AG08396 (cell line): ENCODE data around the gene LHPP.
"Not testable (repeated sequence)": the region's sequence is repeated elsewhere in the genome, so short reads cannot be mapped to it uniquely, and the experiment has no call there.

Experiments used
- DNase-seq: peaks from one replicate; pipeline ENCODE4 v3.0.0; 2012; ENCODE audit warnings: low spot score, mixed read lengths

The LHPP gene, protein sequence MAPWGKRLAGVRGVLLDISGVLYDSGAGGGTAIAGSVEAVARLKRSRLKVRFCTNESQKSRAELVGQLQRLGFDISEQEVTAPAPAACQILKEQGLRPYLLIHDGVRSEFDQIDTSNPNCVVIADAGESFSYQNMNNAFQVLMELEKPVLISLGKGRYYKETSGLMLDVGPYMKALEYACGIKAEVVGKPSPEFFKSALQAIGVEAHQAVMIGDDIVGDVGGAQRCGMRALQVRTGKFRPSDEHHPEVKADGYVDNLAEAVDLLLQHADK

DNA sequence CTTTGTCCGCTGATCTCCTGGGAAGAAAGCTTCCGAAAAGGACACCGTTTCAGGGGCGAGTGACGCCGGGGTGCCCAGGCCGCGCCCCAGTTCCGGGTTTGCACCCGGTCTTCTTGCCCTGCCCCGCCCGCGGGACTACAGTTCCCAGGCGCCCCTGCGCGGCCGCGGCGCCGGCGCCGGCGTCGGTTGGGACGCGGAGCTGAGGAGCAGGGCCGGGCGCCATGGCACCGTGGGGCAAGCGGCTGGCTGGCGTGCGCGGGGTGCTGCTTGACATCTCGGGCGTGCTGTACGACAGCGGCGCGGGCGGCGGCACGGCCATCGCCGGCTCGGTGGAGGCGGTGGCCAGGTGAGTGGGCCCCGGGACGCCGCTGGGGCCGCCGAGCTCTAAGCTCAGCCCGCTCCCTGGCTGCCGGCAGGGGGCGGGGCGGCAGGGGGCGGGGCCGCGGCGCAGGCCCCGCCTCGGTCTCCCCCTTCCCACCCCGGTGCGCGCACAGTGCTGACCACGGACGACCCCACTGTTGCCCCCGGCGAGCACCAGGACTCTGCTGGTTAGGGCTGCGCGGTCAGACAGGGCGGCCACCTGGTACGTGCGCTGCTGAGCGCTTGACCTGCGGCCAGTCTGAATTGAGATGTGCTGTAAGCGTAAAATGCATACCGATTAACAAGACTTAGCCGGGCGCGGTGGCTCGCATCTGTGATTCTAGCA, at the start of gene LHPP:
TSS of gene LHPP (plus strand) at position 182 of the 706 bp plus-strand sequence. CDS start at position 222, 40 bp downstream.
- peak; percentile 95 for DNase-seq

DNA sequence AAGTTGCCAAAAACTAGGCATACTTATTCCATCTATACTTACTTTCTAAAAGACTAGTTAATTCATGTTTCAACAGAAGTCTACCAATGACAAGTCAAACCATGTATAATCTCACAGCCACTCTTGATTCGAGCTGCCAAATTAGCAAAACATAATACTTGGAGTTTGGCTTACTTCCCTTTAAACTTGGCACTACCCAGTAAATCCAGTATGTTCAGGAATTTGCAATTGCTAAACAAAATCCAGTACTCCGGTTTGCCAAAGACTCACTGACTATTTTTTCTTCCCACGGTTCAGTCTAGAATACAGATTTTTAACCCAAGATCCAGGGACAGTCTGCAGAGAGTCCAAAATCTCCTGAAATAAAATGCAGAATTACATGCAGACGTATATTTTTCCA, 47.5 kb upstream of the LHPP start:
- DNase-seq: peak; percentile 37

DNA sequence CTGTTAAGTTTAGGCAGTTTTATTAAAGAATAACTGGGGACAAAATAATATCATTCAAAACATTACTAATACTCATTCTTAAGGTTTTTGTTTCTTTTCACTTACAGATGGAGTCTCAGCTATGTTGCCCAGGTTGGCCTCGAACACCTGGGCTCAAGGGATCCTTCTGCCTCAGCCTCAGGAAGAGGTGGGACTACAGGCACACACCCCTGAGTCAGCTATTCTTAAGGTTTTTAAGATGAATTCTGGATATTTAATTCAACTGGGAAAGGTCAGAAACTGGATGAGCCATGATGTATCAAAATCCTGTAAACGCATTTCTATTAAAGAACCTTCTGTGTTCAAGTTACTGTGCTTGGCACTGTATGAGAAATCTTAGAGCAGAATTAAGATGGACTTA, 46.4 kb upstream of the LHPP start:
- no peak for DNase-seq

GRCh38 chr10:124416733-124417132, 44.9 kb upstream of the LHPP start:
- peak; percentile 48 for DNase-seq

DNA sequence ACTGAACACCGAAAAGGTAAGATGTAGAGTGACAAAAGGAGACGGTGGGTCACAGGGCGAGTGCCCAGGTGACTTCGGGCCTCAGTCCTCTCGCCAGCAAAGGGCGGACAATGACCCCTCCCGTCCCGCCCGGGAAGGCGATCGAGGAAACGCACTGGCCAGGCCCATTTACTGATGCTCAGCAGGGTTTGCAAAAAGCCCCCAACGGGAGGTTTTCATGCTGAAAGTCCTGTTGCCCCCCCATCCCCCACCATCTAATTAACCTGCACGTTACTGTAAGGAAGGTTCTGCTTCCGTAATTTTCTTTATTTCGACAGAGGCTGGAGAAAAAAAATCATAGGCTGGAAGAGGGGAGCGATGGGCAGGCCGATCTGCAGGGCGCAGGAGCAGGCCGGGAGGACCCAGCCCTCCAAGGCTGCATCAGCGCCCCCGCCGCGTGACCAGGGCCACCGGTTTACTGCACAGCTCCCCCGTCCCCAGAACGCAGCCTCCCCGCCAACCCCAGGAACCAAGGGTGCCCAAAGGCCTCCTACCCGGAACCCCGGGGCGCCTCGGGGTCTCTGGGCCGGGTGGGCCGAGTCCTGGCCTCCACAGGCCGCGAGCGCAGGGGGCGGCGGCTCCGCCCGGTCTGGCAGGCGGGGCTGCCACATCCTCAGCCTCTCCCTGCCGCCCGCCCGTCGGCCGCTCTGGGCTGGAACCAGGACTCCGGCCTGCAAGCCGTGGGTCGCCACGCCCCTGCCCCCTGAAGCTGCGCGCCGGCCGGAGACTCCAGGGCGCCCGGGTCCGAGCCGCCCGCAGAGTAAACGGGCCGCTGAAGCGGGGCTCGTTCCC, 43.5 kb upstream of the LHPP start:
- peak; percentile 83 for DNase-seq

GRCh38 chr10:124418726-124419501, 42.7 kb upstream of the LHPP start, which contains the start of gene OAT:
TSS of gene OAT (minus strand) at chr10:124418923. CDS start at chr10:124412171, 6,752 bp downstream.
- peak; percentile 99 for DNase-seq

DNA sequence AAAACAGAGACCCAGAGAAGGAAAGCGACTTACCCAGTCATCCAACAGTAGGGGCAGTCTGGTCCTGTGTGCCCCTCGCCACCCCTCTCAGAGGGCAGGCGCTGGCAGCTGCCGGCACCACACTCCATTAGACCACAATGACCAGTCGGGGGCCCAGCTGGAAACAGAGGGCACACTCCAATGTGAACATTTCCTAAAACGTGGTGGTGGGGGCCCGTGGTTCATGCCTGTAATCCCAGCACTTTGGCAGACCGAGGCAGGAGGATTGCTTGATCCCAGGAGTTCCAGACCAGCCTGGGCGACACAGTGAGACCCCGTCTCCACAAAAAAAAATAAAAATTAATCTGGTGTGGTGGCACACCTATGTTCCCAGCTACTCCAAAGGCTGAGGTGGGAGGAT, 42.0 kb upstream of the LHPP start:
- DNase-seq: no peak

GRCh38 chr10:124420254-124420653, 41.4 kb upstream of the LHPP start:
- DNase-seq: no peak

DNA sequence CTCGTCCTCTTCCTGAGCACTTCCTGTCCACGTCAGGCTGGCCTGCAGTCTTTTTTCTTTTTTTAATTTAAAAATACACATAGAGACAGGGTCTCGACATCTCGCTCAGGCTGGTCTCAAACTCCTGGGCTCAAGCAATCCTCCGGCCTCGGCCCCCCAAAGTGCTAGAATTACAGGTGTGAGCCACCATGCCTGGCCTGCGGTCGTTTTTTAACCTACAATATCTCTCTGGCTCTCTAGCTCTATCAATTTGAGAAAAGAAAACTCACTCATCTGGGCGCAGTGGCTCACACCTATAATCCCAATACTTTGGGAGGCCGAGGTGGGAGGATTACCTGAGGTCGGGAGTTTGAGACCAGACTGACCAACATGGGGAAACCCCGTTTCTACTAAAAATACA, 38.9 kb upstream of the LHPP start:
- no peak for DNase-seq

DNA sequence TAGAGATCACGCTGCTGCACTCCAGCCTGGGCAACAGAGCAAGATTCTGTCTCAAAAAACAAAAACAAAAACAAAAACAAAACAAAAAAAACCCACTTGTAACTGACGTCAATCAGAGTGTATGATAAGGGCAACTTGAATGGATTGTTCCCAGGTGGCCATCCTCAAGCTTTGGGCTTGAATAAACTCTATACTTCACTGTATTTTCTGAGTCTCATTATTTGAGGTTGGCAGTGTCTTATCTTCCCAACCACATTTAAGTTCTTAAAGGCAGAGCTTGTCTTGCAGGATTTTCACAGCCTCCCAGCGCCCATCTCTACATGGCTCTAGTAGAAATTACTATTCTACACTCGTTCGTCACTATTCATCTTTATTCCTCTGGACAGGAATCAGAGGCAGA, 37.8 kb upstream of the LHPP start:
- DNase-seq: no peak

DNA sequence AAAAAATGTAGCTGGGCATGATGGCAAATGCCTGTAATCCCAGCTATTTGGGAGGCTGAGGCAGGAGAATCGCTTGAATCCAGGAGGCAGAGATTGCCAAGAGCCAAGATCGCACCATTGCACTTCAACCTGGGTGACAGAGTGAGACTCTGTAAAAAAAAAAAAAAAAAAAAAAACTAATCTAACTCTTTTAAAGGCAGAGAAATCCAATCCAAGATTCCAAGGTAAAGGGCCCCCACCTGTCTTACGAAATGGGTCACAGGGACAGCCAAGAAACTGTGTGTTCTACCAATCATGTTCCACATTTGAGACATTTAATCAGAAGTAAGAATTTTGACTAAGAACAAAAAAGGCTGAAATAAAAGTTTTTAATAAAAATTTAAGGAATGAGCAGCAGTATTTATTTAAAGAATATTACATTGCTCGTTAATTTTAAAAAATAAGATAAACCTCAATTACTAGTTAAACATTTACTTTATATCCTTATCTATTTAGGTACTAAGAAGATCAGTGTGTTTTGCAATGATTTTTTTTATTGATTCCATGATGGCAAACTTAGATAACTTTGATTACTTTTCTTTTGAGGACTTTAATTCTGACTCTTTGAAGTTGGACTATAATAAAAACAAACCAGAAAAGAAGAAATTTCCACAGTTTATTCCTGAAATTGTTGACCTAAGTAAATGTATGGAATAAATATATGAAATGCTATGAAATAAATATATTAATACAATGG, 36.2 kb upstream of the LHPP start:
- no peak for DNase-seq

GRCh38 chr10:124428207-124428777, 33.3 kb upstream of the LHPP start:
- DNase-seq: no peak

DNA sequence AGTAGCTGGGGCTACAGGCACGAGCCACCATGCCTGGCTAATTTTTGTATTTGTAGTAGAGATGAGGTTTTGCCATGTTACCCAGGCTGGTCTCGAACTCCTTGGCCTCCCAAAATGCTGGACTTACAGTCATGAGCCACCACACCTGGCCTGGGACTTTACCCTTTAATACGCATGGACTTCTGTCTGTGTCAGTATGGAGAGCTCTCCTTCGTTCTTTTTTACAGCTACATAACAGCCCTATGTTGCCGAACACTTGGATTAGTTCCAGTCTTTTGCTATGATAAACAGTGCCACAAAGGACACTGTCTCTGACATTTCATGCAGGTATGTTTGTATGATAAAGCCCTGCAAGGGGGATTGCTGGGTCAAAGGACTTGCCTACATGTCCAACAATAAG, 32.0 kb upstream of the LHPP start:
- DNase-seq: no peak

- no peak for DNase-seq
Measured at GRCh38 chr10:124430077-124430476, 31.5 kb upstream of the LHPP start.

DNA sequence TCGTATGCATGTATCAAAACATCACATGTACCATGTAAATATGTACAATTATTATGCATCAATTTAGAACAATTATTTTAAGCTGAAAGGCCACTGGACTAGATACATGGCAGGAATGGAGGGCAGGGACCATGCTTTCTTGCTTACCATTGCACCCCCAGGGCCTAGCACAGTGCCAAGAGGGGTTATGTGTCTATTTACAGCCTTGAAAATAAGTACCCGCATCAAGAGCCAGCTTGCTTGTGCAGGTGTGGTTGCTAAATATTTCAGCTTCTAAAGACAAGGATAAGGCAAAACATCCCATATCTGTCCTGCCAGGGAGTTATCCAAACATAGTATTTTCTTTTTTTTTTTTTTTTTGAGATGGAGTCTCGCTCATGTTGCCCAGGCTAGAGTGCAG, 28.2 kb upstream of the LHPP start:
- no peak for DNase-seq

- not testable (repeated sequence) for DNase-seq
Measured at GRCh38 chr10:124435683-124436082, 25.9 kb upstream of the LHPP start.

GRCh38 chr10:124436191-124436638, 25.4 kb upstream of the LHPP start:
- DNase-seq: no peak

DNA sequence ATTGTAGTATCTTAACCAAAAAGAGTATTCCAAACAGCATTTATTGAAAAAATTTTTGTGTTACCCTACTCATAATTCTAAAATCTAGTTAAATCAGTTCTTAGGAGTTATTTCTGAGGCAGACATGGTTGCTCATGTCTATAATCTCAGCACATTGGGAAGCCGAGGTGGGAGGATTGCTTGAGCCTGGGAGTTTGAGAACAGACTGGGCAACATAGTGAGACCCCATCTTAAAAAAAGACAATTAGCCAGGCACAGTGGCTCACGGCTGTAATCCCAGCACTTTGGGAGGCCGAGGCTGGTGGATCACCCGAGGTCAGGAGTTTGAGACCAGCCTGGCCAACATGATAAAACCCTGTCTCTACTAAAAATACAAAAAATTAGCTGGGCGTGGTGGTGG, 19.9 kb upstream of the LHPP start:
- not testable (repeated sequence) for DNase-seq

- no peak for DNase-seq
Measured at GRCh38 chr10:124446830-124447750, 14.5 kb upstream of the LHPP start.
